Measurements from ENCODE around the gene NAA38. TPM values are rescaled to one million over a fixed set of nuclear protein-coding genes. Genes with fewer than 3 reads are reported as not detected.
A peak's percentile ranks its signal among the peaks of the same experiment; 100 is the strongest.

NAA38 gene
- total and polyA plus RNA-seq, 5 experiments from 2014 or later = 16.0 to 169 (median 125) TPM

DNA sequence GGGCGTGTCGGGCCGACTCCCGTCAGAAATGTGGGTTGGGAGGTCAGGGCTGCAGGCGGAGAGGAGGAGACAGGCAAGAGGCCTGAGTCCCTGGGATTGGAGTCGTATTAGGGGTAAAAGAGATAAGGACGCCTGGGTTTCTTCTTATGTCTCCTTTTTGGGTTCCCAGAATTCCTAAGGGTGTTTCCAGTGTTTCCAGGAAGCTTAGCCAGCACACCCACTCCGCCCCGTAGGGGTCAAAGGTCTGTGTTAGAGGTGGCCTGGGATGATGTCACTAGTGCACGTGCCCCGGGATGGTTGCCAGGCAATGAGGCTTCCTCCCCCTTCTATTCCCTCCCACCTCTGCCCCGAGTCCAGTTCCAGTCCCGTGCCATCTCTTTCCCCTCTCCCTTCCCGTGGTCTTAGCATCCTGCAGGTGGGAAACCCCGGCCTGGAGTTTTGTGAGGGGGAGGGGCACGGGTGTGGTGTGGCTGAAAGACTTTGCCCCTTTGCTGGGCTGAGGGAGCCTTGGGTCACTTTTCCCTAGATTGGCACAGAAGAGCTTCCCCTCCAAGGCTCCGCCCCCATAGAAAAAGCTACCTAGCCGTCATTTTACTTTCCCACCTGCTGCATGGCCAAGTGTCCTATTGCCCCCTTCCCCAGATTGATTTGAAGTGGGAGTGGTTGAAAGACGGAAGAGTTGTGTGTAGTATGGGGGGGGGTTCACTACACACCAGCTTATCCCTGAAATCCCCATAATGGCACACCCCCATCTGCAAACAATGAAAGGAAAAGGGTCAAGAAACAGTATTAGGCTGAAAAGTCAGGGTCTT, 20.6 kb downstream of the NAA38 start:
- Mint-ChIP-seq H3K4me3 (peak overlapping the region; percentile 87 to 99 (median 94)), H3K9me3 (no peaks in the 10 kb centered on the region), H3K27me3 (peaks cover 0 to 4% (median 0%) of the 10 kb centered on the region in 5 donors), H3K36me3 (peaks cover 0 to 14% (median 0%) of the 10 kb centered on the region in 3 donors), H3K27ac (peak overlapping the region; percentile 87 to 100 (median 98)), H3K4me1 (peaks cover 55 to 71% (median 60%) of the 10 kb centered on the region in 4 donors)
- POLR2A ChIA-PET = interaction anchor here (0.6 to 6.8 kb wide), 11 partner anchors 8 to 397 kb away, joined by 3 to 116 read pairs (median 5); partner anchors contain the start of genes CYB5D1, NAA38, RNF227 and TMEM88
- ATAC-seq = no peak
- DNase-seq = peak in 9 of 10 donors; percentile 46 to 78 (median 63)

GRCh38 chr17:7835814-7836595, 21.4 kb downstream of the NAA38 start:
- peaks cover 0 to 12% (median 0%) of the 10 kb centered on the region in 3 donors for H3K36me3 Mint-ChIP-seq
- H3K4me1 Mint-ChIP-seq = peaks cover 50 to 63% (median 55%) of the 10 kb centered on the region in 4 donors
- POLR2A ChIA-PET = interaction anchor here (0.8 to 6.8 kb wide), 15 partner anchors 9 to 412 kb away, joined by 3 to 116 read pairs (median 8); partner anchors contain the start of genes CNTROB, CTC1, CYB5D1 and NAA38
- peaks cover 0 to 2% (median 0%) of the 10 kb centered on the region in 5 donors for H3K27me3 Mint-ChIP-seq
- H3K27ac Mint-ChIP-seq = peak overlapping the region; percentile 87 to 100 (median 98)
- DNase-seq (peak in 4 of 10 donors; percentile 51 to 65 (median 57)), ATAC-seq (peak; percentile 7 to 13)
- H3K4me3 Mint-ChIP-seq = peak overlapping the region; percentile 87 to 99 (median 94)
- no peaks in the 10 kb centered on the region for H3K9me3 Mint-ChIP-seq

DNA sequence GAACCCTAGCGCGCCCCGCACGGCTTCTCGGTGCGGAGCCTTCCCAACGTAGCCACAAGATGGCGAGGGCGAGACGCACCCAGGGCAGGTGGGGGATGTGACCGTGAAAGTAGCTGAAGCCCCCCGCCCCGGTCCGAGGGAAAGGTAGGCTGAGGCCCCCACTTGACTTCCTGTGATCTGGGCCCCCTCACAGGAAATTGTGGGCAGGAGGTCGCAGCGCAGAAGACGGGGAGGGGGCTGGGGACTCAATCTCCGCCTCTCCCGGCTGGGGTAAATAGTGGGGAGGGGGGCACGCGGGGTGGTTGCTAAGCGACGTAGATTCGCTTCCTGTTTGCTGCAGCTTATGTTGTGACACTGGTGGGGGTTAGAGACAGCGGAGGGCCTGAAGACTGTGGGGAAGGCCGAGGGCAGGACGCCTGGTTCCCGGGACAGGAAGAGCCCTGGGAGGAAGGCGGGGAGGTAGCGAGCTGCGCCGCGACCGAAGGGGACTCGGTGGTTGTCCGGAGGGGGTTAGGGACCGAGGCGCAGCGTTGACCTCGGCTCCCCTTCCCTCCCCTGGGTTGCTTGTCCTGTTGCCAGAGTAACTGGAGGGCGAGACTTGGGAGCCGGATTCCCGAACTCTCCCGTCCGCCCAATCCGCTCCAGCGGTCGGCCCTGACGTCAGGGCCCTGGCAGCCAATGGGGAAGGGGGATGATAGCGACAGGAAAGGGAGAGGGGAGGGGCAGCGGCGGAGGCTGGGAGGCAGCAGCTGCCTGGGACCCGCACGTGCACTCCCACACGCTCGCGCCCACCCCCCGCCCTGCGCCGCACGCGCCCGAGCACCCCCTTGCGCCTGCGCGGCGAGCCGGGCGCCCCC, 22.2 kb downstream of the NAA38 start:
- POLR2A ChIA-PET = interaction anchor here (0.6 to 6.8 kb wide), 27 partner anchors 9 to 415 kb away, joined by 3 to 116 read pairs (median 5); partner anchors contain the start of genes ATP1B2, CNTROB, CTC1 and CYB5D1
- H3K4me3 Mint-ChIP-seq = peak overlapping the region; percentile 96 to 99 (median 98)
- no peaks in the 10 kb centered on the region for H3K9me3 Mint-ChIP-seq
- H3K27me3 Mint-ChIP-seq = peaks cover 0 to 2% (median 0%) of the 10 kb centered on the region in 5 donors
- H3K27ac Mint-ChIP-seq = peak overlapping the region; percentile 95 to 100 (median 100)
- ATAC-seq = peak; percentile 54 to 64
- H3K4me1 Mint-ChIP-seq = peaks cover 44 to 55% (median 47%) of the 10 kb centered on the region in 4 donors
- peak; percentile 77 to 97 (median 95) for DNase-seq
- H3K36me3 Mint-ChIP-seq = peaks cover 0 to 7% (median 0%) of the 10 kb centered on the region in 3 donors

DNA sequence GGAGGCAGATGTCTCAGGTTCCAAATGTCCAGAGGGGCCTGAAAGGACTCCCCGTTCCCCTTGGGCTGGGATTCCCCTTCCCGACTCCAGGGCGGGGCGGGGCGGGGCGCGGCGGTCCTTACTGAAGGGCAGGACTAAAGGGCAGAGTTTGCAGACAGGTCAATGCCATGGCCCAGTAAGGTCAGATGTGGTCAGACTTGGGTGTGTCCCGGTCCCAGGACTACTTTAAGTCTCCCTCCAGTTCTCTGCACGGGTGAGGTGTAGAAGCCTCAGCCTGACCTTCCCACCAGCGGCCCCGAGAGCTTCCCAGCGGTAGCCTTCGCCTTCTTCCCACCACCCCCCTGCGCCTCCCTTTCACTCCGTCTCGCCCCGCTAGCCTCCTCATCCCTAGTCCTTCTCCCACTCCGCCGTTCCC, 22.8 kb downstream of the NAA38 start:
- peaks cover 0 to 2% (median 0%) of the 10 kb centered on the region in 5 donors for H3K27me3 Mint-ChIP-seq
- H3K27ac Mint-ChIP-seq = peak overlapping the region; percentile 95 to 100 (median 100)
- ATAC-seq (peak; percentile 1 to 8), DNase-seq (peak in 5 of 10 donors; percentile 50 to 82 (median 70))
- H3K9me3 Mint-ChIP-seq = no peaks in the 10 kb centered on the region
- POLR2A ChIA-PET = interaction anchor here (0.6 to 6.8 kb wide), 24 partner anchors 9 to 413 kb away, joined by 3 to 116 read pairs (median 6); partner anchors contain the start of genes ATP1B2, CNTROB, CTC1 and CYB5D1
- H3K4me1 Mint-ChIP-seq = peaks cover 38 to 49% (median 41%) of the 10 kb centered on the region in 4 donors
- H3K4me3 Mint-ChIP-seq = peak overlapping the region; percentile 96 to 99 (median 98)
- peaks cover 0 to 3% (median 0%) of the 10 kb centered on the region in 3 donors for H3K36me3 Mint-ChIP-seq

GRCh38 chr17:7833795-7834541, 23.4 kb downstream of the NAA38 start, which contains the start of gene KDM6B:
KDM6B (plus strand) TSS chr17:7834217; CDS start chr17:7845555, 11,338 bp downstream.
- H3K9me3 Mint-ChIP-seq = no peaks in the 10 kb centered on the region
- DNase-seq (peak; percentile 75 to 95 (median 86)), ATAC-seq (peak; percentile 44 to 45)
- H3K27me3 Mint-ChIP-seq = peaks cover 0 to 4% (median 0%) of the 10 kb centered on the region in 5 donors
- peaks cover 32 to 43% (median 36%) of the 10 kb centered on the region in 4 donors for H3K4me1 Mint-ChIP-seq
- peak within 1 kb of the TSS; percentile 96 to 99 (median 98) for H3K4me3 Mint-ChIP-seq
- POLR2A ChIA-PET = interaction anchor here (0.6 to 6.8 kb wide), 18 partner anchors 8 to 156 kb away, joined by 3 to 116 read pairs (median 8); partner anchors contain the start of genes CNTROB, CYB5D1, NAA38 and RNF227
- no peaks in the 10 kb centered on the region for H3K36me3 Mint-ChIP-seq
- peak within 1 kb of the TSS; percentile 95 to 100 (median 100) for H3K27ac Mint-ChIP-seq

DNA sequence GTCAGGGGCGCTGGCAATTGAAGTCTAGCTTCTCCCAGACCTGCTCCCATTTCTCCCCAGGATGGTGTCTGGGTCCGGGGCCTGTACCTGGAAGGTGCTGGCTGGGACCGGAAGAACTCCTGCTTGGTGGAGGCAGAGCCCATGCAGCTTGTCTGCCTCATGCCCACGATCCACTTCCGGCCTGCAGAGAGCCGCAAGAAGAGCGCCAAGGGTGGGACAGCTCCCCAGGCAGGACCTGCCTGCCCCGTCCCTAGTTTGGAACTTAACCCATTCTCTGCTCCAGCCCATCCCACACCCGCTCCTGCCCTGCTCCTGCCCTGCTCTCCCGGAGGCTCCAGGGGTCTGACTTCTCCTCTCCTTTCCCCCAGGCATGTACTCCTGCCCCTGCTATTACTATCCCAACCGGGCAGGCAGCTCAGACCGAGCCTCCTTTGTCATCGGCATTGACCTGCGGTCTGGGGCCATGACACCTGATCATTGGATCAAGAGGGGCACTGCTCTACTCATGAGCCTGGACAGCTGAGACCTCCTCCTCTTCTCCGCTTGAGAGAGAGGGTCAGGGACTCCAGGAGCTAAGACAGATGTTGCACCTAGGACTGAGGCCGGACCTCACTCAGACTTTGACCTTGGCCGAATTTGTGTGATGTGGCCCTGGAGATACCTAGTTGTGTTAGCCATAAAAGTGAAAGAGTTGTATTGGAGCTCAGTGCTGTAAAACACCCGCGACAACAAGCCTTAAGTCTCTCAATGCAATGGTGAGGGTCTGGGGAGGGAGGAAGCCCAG, 24.2 kb downstream of the NAA38 start:
- H3K27me3 Mint-ChIP-seq = peaks cover 0 to 4% (median 0%) of the 10 kb centered on the region in 5 donors
- H3K9me3 Mint-ChIP-seq = no peaks in the 10 kb centered on the region
- no peaks in the 10 kb centered on the region for H3K36me3 Mint-ChIP-seq
- peak in 1 of 10 donors; percentile 68 for DNase-seq
- peak overlapping the region; percentile 89 to 100 (median 98) for H3K27ac Mint-ChIP-seq
- peaks cover 25 to 35% (median 29%) of the 10 kb centered on the region in 4 donors for H3K4me1 Mint-ChIP-seq
- no peak for ATAC-seq
- peak overlapping the region; percentile 92 to 99 (median 98) for H3K4me3 Mint-ChIP-seq
- POLR2A ChIA-PET = interaction anchor here (0.6 to 6.8 kb wide), 12 partner anchors 12 to 788 kb away, joined by 3 to 116 read pairs (median 7); partner anchors contain the start of genes CNTROB, CYB5D1, NAA38 and RNF227

GRCh38 chr17:7832431-7832830, 24.9 kb downstream of the NAA38 start:
- Mint-ChIP-seq H3K27me3 (peaks cover 0 to 6% (median 0%) of the 10 kb centered on the region in 5 donors), H3K4me1 (peaks cover 21 to 29% (median 26%) of the 10 kb centered on the region in 4 donors), H3K27ac (peak overlapping the region in 4 of 10 donors; percentile 25 to 71 (median 50)), H3K36me3 (no peaks in the 10 kb centered on the region), H3K4me3 (peak overlapping the region in 5 of 10 donors; percentile 4 to 98 (median 64)), H3K9me3 (no peaks in the 10 kb centered on the region)
- peak in 1 of 10 donors; percentile 58 for DNase-seq
- POLR2A ChIA-PET = interaction anchor here (1.0 to 6.8 kb wide), 5 partner anchors 12 to 787 kb away, joined by 3 to 116 read pairs (median 17); no protein-coding TSS in a partner anchor
- ATAC-seq = no peak

DNA sequence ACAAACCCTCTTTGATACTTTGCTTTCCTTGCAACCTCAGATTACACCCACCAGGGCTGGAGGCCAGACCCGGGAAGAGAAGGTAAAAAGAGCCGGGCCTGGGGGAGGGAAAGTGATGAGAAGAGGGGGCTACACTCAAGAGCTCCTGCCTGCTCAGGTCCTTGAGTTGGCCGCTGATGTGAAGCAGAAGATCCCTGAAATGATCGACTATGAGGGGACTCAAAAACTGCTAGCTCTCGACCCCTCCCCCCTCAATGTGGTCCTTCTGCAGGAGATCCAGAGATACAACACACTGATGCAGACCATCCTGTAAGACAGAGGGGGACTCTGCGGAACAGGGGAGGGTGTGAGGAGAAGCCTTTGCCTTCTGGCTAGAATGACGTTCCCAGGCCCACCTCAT, 26.1 kb downstream of the NAA38 start:
- Mint-ChIP-seq H3K27ac (peak overlapping the region in 1 of 10 donors; percentile 21), H3K36me3 (no peaks in the 10 kb centered on the region), H3K4me1 (peaks cover 11 to 17% (median 15%) of the 10 kb centered on the region in 4 donors), H3K4me3 (no peak overlapping the region), H3K27me3 (peaks cover 0 to 6% (median 0%) of the 10 kb centered on the region in 5 donors), H3K9me3 (no peaks in the 10 kb centered on the region)
- DNase-seq = no peak
- POLR2A ChIA-PET = interaction anchor here (0.6 to 6.8 kb wide), 3 partner anchors 14 to 102 kb away, joined by 3 to 116 read pairs (median 3); no protein-coding TSS in a partner anchor
- ATAC-seq = no peak

- no peak for DNase-seq
- Mint-ChIP-seq H3K4me3 (no peak overlapping the region), H3K36me3 (no peaks in the 10 kb centered on the region), H3K4me1 (peaks cover 9 to 14% (median 12%) of the 10 kb centered on the region in 4 donors), H3K9me3 (no peaks in the 10 kb centered on the region), H3K27ac (peak overlapping the region in 1 of 10 donors; percentile 21), H3K27me3 (peaks cover 0 to 6% (median 0%) of the 10 kb centered on the region in 5 donors)
- ATAC-seq = no peak
- POLR2A ChIA-PET = interaction anchor here (0.6 kb wide), 1 partner anchor 88 kb away, joined by 3 read pairs; no protein-coding TSS in a partner anchor
Observed at GRCh38 chr17:7830616-7831015, 26.7 kb downstream of the NAA38 start.
